CD4-positive, CD25-positive, alpha-beta regulatory T cell (primary cell): ENCODE data around the gene BTNL2. TPM values are rescaled to one million over a fixed set of nuclear protein-coding genes. Genes with fewer than 3 reads are reported as not detected.
"Not testable (repeated sequence)": the region's sequence is repeated elsewhere in the genome, so short reads cannot be mapped to it uniquely, and the experiment has no call there.

ENCODE experiments used
- ATAC-seq, 2 donors: fragments of 150-1000 bp; cut with Tn5 transposase; one replicate each; pipeline ENCODE4 v1.10.0; 2021; ENCODE audit warnings: low read depth in 2 of 2, moderate number of reproducible peaks in 2 of 2, moderate library complexity in 1 of 2
- DNase-seq, 3 donors: peaks; one replicate each; pipeline versions ENCODE4 v3.0.0 to v3.0.0-alpha.2; 2012 to 2022; ENCODE audit warnings: mixed read lengths in 1 of 3
- H3K27ac ChIP-seq: one replicate; pipeline ENCODE4 v1.7.0; 2013; ENCODE audit warnings: mild to moderate bottlenecking, low read length; ENCODE audit not compliant: insufficient read depth, poor library complexity, severe bottlenecking
- H3K27me3 ChIP-seq: one replicate; pipeline ENCODE4 v1.7.0; 2013; ENCODE audit warnings: low read length; ENCODE audit not compliant: control insufficient read depth, insufficient read depth
- H3K36me3 ChIP-seq: one replicate; pipeline ENCODE4 v1.7.0; 2013; ENCODE audit warnings: mild to moderate bottlenecking, low read length, moderate library complexity; ENCODE audit not compliant: control insufficient read depth, insufficient read depth
- H3K4me1 ChIP-seq: 2 replicates; pipeline ENCODE4 v1.7.0; 2013; ENCODE audit warnings: mild to moderate bottlenecking, low read length; ENCODE audit not compliant: insufficient read depth, control insufficient read depth, poor library complexity, severe bottlenecking
- H3K4me3 ChIP-seq: one replicate; pipeline ENCODE4 v1.7.0; 2013; ENCODE audit warnings: low read depth, mild to moderate bottlenecking, low read length, moderate library complexity
- H3K9me3 ChIP-seq, 2 experiments: 1 replicate in 1 of 2; 2 replicates in 1 of 2; pipeline ENCODE4 v1.7.0; 2013; ENCODE audit warnings: low read length in 2 of 2, mild to moderate bottlenecking in 1 of 2, moderate library complexity in 1 of 2; ENCODE audit not compliant: control insufficient read depth in 2 of 2
- H3K27ac Mint-ChIP-seq, 3 donors: one replicate each; pipeline ENCODE4 v1.8.0; 2020 to 2022; ENCODE audit warnings: mild to moderate bottlenecking in 3 of 3, mixed read lengths in 3 of 3, moderate library complexity in 2 of 3
- H3K27me3 Mint-ChIP-seq: one replicate; pipeline ENCODE4 v1.8.0; 2022; ENCODE audit warnings: mild to moderate bottlenecking, mixed read lengths
- H3K36me3 Mint-ChIP-seq: one replicate; pipeline ENCODE4 v1.8.0; 2020; ENCODE audit warnings: mixed read lengths
- H3K4me1 Mint-ChIP-seq, 4 donors: one replicate each; pipeline ENCODE4 v1.8.0; 2020 to 2022; ENCODE audit warnings: mixed read lengths in 4 of 4, mild to moderate bottlenecking in 1 of 4
- H3K4me3 Mint-ChIP-seq, 4 donors: one replicate each; pipeline ENCODE4 v1.8.0; 2020 to 2022; ENCODE audit warnings: mild to moderate bottlenecking in 4 of 4, mixed read lengths in 4 of 4, moderate library complexity in 3 of 4
- H3K9me3 Mint-ChIP-seq, 7 donors: one replicate each; pipeline ENCODE4 v1.8.0; 2020 to 2022; ENCODE audit warnings: mixed read lengths in 7 of 7, mild to moderate bottlenecking in 3 of 7, moderate library complexity in 2 of 7
- polyA plus RNA-seq, 4 donors: library from polyadenylated mRNA; unstranded; fragments of 300-500 nt; fragmentation: Illumina TruSeq; gene quantifications; one replicate each; pipeline ENCODE4 v1.2.3, GENCODE V29; 2021
- total RNA-seq: library from RNA; stranded (reverse); gene quantifications from one replicate; pipeline ENCODE4 v1.2.3, GENCODE V29; 2022

BTNL2 gene
- total and polyA plus RNA-seq, 5 donors from 2014 or later, result not detected

- not testable (repeated sequence) for H3K9me3 Mint-ChIP-seq, H3K36me3 Mint-ChIP-seq, H3K36me3 ChIP-seq, H3K4me3 ChIP-seq, H3K9me3 ChIP-seq, H3K27ac Mint-ChIP-seq, DNase-seq, H3K4me1 Mint-ChIP-seq, ATAC-seq, H3K27ac ChIP-seq, H3K4me3 Mint-ChIP-seq, H3K4me1 ChIP-seq
- H3K27me3 ChIP-seq, result peaks cover 13% of the 10 kb centered on the region
- H3K27me3 Mint-ChIP-seq, result peaks cover 19% of the 10 kb centered on the region
Measured at GRCh38 chr6:32358548-32358947, 48.4 kb downstream of the BTNL2 start.

GRCh38 chr6:32355018-32355417, 52.0 kb downstream of the BTNL2 start:
- H3K4me3 ChIP-seq, result no peak overlapping the region
- no peak overlapping the region for H3K4me3 Mint-ChIP-seq
- H3K27ac Mint-ChIP-seq, result no peak overlapping the region
- no peaks in the 10 kb centered on the region for H3K9me3 ChIP-seq
- H3K36me3 ChIP-seq, result no peaks in the 10 kb centered on the region
- H3K27me3 Mint-ChIP-seq, result peaks cover 39% of the 10 kb centered on the region
- peaks cover 27% of the 10 kb centered on the region for H3K27me3 ChIP-seq
- DNase-seq (no peak), ATAC-seq (no peak)
- H3K27ac ChIP-seq, result no peak overlapping the region
- peaks cover 0 to 2% (median 0%) of the 10 kb centered on the region in 7 donors for H3K9me3 Mint-ChIP-seq
- no peaks in the 10 kb centered on the region for H3K4me1 ChIP-seq
- no peaks in the 10 kb centered on the region for H3K36me3 Mint-ChIP-seq
- H3K4me1 Mint-ChIP-seq, result no peaks in the 10 kb centered on the region

- DNase-seq (no peak), ATAC-seq (no peak)
- Histone ChIP-seq H3K9me3 (no peaks in the 10 kb centered on the region), H3K4me1 (no peaks in the 10 kb centered on the region), H3K4me3 (no peak overlapping the region), H3K36me3 (no peaks in the 10 kb centered on the region), H3K27ac (no peak overlapping the region), H3K27me3 (peaks cover 41% of the 10 kb centered on the region)
- Mint-ChIP-seq H3K9me3 (peaks cover 0 to 2% (median 0%) of the 10 kb centered on the region in 7 donors), H3K4me3 (no peak overlapping the region), H3K36me3 (no peaks in the 10 kb centered on the region), H3K27me3 (peaks cover 54% of the 10 kb centered on the region), H3K4me1 (no peaks in the 10 kb centered on the region), H3K27ac (no peak overlapping the region)
Measured at GRCh38 chr6:32353348-32353747, 53.6 kb downstream of the BTNL2 start.

Other genes starting within 250 kb of the BTNL2 start
- gene EGFL8, start 242.6 kb downstream of the BTNL2 start, total RNA-seq, result 9.9 TPM
- under 1 TPM in 1 of 4 donors, not detected in 3; 0.60 TPM for gene EGFL8, start 242.6 kb downstream of the BTNL2 start, polyA plus RNA-seq
- gene AGPAT1, start 231.1 kb downstream of the BTNL2 start, total RNA-seq, result 23.9 TPM
- gene AGPAT1, start 231.1 kb downstream of the BTNL2 start, polyA plus RNA-seq, result 10 to 100 TPM; 11.8 to 15.2 (median 14.3) TPM
- gene RNF5, start 228.8 kb downstream of the BTNL2 start, total RNA-seq, result 30.0 TPM
- 100 to 1,000 TPM; 117 to 135 (median 131) TPM for gene RNF5, start 228.8 kb downstream of the BTNL2 start, polyA plus RNA-seq
- gene AGER, start 222.9 kb downstream of the BTNL2 start, total RNA-seq, result 27.8 TPM
- under 1 TPM in 2 of 4 donors, not detected in 2; 0.44 to 0.52 TPM for gene AGER, start 222.9 kb downstream of the BTNL2 start, polyA plus RNA-seq
- 106 TPM for gene PBX2, start 217.0 kb downstream of the BTNL2 start, total RNA-seq
- 1 to 10 TPM; 1.7 to 2.7 (median 1.9) TPM for gene PBX2, start 217.0 kb downstream of the BTNL2 start, polyA plus RNA-seq
- 202 TPM for gene GPSM3, start 214.5 kb downstream of the BTNL2 start, total RNA-seq
- 100 to 1,000 TPM in 2 of 4 donors, 10 to 100 TPM in 2; 82.4 to 109 (median 96.1) TPM for gene GPSM3, start 214.5 kb downstream of the BTNL2 start, polyA plus RNA-seq
- 0.86 TPM for gene NOTCH4, start 183.1 kb downstream of the BTNL2 start, total RNA-seq
- gene NOTCH4, start 183.1 kb downstream of the BTNL2 start, polyA plus RNA-seq, result under 1 TPM in 3 of 4 donors, not detected in 1; 0.36 to 0.86 (median 0.40) TPM
- gene TSBP1, start 35.3 kb downstream of the BTNL2 start, total RNA-seq, result not detected
- not detected for gene TSBP1, start 35.3 kb downstream of the BTNL2 start, polyA plus RNA-seq
- gene HLA-DRA, start 32.7 kb upstream of the BTNL2 start, total RNA-seq, result 100 TPM
- gene HLA-DRA, start 32.7 kb upstream of the BTNL2 start, polyA plus RNA-seq, result 100 to 1,000 TPM; 118 to 296 (median 179) TPM
- gene HLA-DRB5, start 123.1 kb upstream of the BTNL2 start, total RNA-seq, result 57.6 TPM
- 10 to 100 TPM in 1 of 4 donors, 1 to 10 TPM in 3; 2.7 to 39.2 (median 3.1) TPM for gene HLA-DRB5, start 123.1 kb upstream of the BTNL2 start, polyA plus RNA-seq
- gene HLA-DRB1, start 182.7 kb upstream of the BTNL2 start, total RNA-seq, result 186 TPM
- 100 to 1,000 TPM in 3 of 4 donors, 10 to 100 TPM in 1; 95.6 to 306 (median 262) TPM for gene HLA-DRB1, start 182.7 kb upstream of the BTNL2 start, polyA plus RNA-seq
- gene HLA-DQA1, start 230.2 kb upstream of the BTNL2 start, total RNA-seq, result 20.3 TPM
- 10 to 100 TPM in 3 of 4 donors, 1 to 10 TPM in 1; 4.2 to 86.7 (median 21.8) TPM for gene HLA-DQA1, start 230.2 kb upstream of the BTNL2 start, polyA plus RNA-seq